Measurements from ENCODE around the gene FBXO48.

FBXO48 gene

DNA sequence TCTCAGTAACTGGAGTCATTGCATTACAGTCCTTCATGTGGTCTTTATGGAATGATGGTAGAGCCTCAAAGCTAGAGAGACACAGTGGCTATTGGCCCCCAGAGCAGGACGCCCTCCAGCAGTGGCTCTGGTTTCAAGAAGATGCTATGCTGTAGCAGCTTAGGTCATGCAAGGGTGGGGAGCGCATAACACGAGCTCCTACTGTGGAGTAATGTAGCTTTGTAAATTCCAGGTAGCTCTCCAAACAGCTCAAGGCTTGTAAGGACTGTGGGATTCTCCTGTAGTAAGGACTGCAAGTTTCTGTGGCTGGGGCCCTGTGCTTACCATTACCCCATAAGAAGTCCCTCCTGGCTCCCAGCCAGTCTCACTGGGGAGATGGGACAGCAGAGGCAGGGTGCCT, 15.9 kb upstream of the FBXO48 start:
- ATAC-seq (ENCODE audit: low read depth) (no peak), DNase-seq (ENCODE audit: low spot score) (no peak)
- Histone ChIP-seq H3K4me3 (ENCODE audit: severe bottlenecking) (no peak overlapping the region), H3K27me3 (ENCODE audit: insufficient read depth, poor library complexity, severe bottlenecking) (no peaks in the 10 kb centered on the region), H3K9me3 (ENCODE audit: severe bottlenecking) (no peaks in the 10 kb centered on the region), H3K36me3 (ENCODE audit: low read depth) (no peaks in the 10 kb centered on the region), H3K4me1 (ENCODE audit: insufficient read depth, poor library complexity, severe bottlenecking) (no peaks in the 10 kb centered on the region), H3K27ac (ENCODE audit: poor library complexity, severe bottlenecking) (no peak overlapping the region)
- TF ChIP-seq, protein P1, sequence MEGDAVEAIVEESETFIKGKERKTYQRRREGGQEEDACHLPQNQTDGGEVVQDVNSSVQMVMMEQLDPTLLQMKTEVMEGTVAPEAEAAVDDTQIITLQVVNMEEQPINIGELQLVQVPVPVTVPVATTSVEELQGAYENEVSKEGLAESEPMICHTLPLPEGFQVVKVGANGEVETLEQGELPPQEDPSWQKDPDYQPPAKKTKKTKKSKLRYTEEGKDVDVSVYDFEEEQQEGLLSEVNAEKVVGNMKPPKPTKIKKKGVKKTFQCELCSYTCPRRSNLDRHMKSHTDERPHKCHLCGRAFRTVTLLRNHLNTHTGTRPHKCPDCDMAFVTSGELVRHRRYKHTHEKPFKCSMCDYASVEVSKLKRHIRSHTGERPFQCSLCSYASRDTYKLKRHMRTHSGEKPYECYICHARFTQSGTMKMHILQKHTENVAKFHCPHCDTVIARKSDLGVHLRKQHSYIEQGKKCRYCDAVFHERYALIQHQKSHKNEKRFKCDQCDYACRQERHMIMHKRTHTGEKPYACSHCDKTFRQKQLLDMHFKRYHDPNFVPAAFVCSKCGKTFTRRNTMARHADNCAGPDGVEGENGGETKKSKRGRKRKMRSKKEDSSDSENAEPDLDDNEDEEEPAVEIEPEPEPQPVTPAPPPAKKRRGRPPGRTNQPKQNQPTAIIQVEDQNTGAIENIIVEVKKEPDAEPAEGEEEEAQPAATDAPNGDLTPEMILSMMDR (IDR thresholded peaks at IDR 0.05; ENCODE audit: poor library complexity, severe bottlenecking), result no peak

DNA sequence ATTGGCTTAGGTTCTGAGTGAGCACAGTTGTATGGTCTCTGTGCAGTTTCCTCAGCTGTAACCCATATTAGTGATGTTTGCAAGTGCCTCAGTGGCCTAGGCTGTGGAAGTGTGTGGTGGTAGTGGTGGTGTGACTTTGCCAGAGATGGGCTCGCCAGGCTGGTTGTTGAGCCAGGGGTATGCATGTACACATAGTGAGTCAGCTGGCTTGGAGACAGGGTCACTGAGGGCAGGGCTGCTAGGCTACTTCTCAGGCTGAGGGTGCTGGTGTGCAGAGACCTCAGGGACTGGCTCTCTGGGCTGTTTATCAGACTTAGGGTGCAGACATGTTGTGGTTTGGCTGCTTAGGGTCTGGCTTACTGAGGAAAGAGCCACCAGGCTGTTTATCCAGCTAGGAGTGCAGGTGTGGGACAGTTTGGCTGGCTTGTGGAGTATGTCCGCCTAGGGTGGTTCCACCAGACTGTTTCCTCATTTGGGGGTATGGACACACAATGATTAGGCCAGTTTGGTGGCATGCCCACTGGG, 15.3 kb upstream of the FBXO48 start:
- Histone ChIP-seq H3K4me1 (ENCODE audit: insufficient read depth, poor library complexity, severe bottlenecking) (no peaks in the 10 kb centered on the region), H3K36me3 (ENCODE audit: low read depth) (no peaks in the 10 kb centered on the region), H3K27me3 (ENCODE audit: insufficient read depth, poor library complexity, severe bottlenecking) (no peaks in the 10 kb centered on the region), H3K9me3 (ENCODE audit: severe bottlenecking) (no peaks in the 10 kb centered on the region), H3K27ac (ENCODE audit: poor library complexity, severe bottlenecking) (no peak overlapping the region), H3K4me3 (ENCODE audit: severe bottlenecking) (no peak overlapping the region)
- peak; percentile 55; the same call in 2 of the 3 replicates for ATAC-seq (ENCODE audit: low read depth)
- TF ChIP-seq, protein P1 (IDR thresholded peaks at IDR 0.05; ENCODE audit: poor library complexity, severe bottlenecking), result no peak
- DNase-seq (ENCODE audit: low spot score), result no peak

DNA sequence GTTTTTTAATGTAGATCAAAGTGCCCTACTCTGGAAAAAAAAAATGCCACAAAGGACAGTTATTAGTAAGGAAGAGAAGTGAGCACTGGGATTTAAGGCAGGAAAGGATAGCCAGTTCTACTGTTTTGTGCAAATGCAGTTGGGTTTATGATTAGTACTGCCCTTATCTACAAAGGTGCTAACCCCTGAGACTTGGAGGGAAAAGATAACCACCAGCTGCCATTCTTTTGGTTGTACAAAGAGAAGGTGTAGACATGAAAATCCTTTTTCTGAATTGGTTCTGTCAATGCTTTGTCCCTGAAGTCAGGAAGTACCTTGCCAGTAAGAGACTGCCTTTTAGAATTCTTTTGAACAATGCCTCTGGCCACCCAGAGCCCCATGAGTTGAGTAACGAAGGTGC, 11.6 kb upstream of the FBXO48 start:
- ATAC-seq (ENCODE audit: low read depth) (no peak), DNase-seq (ENCODE audit: low spot score) (no peak)
- Histone ChIP-seq H3K4me1 (ENCODE audit: insufficient read depth, poor library complexity, severe bottlenecking) (no peaks in the 10 kb centered on the region), H3K9me3 (ENCODE audit: severe bottlenecking) (no peaks in the 10 kb centered on the region), H3K27me3 (ENCODE audit: insufficient read depth, poor library complexity, severe bottlenecking) (no peaks in the 10 kb centered on the region), H3K36me3 (ENCODE audit: low read depth) (no peaks in the 10 kb centered on the region), H3K27ac (ENCODE audit: poor library complexity, severe bottlenecking) (no peak overlapping the region), H3K4me3 (ENCODE audit: severe bottlenecking) (no peak overlapping the region)
- TF ChIP-seq, protein P1 (IDR thresholded peaks at IDR 0.05; ENCODE audit: poor library complexity, severe bottlenecking), result no peak

DNA sequence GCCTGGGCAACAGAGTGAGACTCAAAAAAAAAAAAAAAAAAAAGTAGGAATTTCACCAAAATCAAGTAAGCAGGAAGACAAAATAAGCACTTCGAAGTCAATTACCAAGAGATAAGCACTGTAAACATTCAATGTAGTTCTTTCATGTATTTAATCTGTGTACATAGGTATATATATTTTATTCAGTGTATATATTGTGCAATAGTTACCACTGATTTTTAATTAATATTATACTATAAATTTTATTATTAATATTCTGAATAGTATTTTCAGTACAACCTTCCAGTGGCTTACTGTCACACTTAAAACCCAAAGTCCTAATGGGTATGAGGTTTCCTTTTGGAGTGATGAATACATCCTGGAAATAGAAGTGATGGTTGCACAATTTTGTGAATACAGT, 9.4 kb upstream of the FBXO48 start:
- Histone ChIP-seq H3K36me3 (ENCODE audit: low read depth) (no peaks in the 10 kb centered on the region), H3K4me1 (ENCODE audit: insufficient read depth, poor library complexity, severe bottlenecking) (no peaks in the 10 kb centered on the region), H3K27ac (ENCODE audit: poor library complexity, severe bottlenecking) (no peak overlapping the region), H3K4me3 (ENCODE audit: severe bottlenecking) (no peak overlapping the region), H3K27me3 (ENCODE audit: insufficient read depth, poor library complexity, severe bottlenecking) (no peaks in the 10 kb centered on the region), H3K9me3 (ENCODE audit: severe bottlenecking) (no peaks in the 10 kb centered on the region)
- TF ChIP-seq, protein P1 (IDR thresholded peaks at IDR 0.05; ENCODE audit: poor library complexity, severe bottlenecking), result no peak
- DNase-seq (ENCODE audit: low spot score) (no peak), ATAC-seq (ENCODE audit: low read depth) (no peak)

DNA sequence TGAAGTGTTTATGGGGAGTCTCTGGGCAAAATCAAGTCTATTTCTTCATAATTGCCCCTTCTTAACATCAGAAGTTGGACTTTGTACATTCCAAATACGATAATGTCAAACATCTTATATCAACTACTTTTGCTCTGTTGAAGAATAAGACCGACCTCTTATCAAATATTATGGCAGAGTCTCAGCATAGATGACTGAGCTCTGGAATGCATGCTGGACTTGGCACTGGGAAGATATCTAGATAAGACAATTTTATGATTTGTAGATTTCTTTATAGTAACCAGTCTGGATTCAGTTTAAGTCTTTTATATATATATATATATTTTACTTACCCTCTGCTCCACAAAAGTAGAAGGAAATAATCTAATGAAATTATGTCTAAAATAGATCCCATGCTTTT, 8.5 kb upstream of the FBXO48 start:
- Histone ChIP-seq H3K9me3 (ENCODE audit: severe bottlenecking) (no peaks in the 10 kb centered on the region), H3K4me3 (ENCODE audit: severe bottlenecking) (no peak overlapping the region), H3K36me3 (ENCODE audit: low read depth) (no peaks in the 10 kb centered on the region), H3K27ac (ENCODE audit: poor library complexity, severe bottlenecking) (no peak overlapping the region), H3K4me1 (ENCODE audit: insufficient read depth, poor library complexity, severe bottlenecking) (no peaks in the 10 kb centered on the region), H3K27me3 (ENCODE audit: insufficient read depth, poor library complexity, severe bottlenecking) (no peaks in the 10 kb centered on the region)
- DNase-seq (ENCODE audit: low spot score) (no peak), ATAC-seq (ENCODE audit: low read depth) (no peak)
- TF ChIP-seq, protein P1 (IDR thresholded peaks at IDR 0.05; ENCODE audit: poor library complexity, severe bottlenecking), result no peak

Data from RWPE2 (cell line).